ENCODE data around the gene C16orf95.

DNA sequence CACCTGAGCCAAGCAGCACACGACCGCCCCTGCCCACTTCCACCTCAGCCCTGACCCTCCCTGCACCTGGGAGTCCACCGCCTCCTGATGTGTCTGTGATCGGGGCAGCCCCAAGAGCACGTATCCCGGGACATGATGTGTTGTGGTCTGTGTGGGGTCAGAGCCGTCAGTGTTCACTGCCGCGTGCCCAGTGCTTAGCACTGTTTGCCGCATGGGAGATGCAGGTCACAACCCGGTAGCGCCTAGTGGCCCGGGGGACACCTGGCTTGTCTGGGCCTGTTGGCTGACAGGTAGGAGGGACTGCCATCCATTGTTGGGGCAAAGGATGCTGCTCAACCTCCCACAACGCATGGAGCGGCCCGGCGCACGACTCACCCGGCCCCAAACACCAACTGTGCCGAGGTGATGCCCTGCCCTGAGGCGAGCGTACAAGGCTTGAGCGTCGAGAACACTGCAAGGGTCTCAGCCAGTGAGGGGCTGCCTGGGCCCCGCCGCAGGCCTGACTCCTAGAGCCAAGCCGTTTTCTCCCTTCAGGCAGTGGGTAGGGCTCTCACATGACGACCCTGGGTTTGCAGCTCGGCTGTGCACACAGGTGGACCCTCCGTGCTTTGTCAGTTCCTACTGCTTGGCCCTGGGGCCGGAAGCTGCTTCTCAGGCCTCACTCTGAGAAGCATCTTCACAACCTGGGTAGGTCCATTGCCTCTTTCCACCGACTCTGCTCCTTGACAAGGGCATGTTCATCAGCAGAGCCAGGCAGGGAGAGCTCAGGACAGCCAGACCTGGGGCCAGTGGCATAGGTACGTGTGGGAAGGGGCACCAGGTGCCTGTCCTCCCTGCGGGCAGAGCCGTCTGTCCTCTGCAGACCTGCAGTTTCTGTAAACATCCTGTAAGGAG is 5.9 kb upstream of the C16orf95 start:
- TF ChIP-seq, protein P1, sequence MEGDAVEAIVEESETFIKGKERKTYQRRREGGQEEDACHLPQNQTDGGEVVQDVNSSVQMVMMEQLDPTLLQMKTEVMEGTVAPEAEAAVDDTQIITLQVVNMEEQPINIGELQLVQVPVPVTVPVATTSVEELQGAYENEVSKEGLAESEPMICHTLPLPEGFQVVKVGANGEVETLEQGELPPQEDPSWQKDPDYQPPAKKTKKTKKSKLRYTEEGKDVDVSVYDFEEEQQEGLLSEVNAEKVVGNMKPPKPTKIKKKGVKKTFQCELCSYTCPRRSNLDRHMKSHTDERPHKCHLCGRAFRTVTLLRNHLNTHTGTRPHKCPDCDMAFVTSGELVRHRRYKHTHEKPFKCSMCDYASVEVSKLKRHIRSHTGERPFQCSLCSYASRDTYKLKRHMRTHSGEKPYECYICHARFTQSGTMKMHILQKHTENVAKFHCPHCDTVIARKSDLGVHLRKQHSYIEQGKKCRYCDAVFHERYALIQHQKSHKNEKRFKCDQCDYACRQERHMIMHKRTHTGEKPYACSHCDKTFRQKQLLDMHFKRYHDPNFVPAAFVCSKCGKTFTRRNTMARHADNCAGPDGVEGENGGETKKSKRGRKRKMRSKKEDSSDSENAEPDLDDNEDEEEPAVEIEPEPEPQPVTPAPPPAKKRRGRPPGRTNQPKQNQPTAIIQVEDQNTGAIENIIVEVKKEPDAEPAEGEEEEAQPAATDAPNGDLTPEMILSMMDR (IDR thresholded peaks at IDR 0.05), result no peak
- TF ChIP-seq POLR2AphosphoS5 (IDR thresholded peaks at IDR 0.05), result no peak
- TF ChIP-seq POLR2A (IDR thresholded peaks at IDR 0.05), result no peak

Data from prostate gland (tissue), 2 donors.